GM23248 (cell line): Measurements from ENCODE around the gene CASKIN1. TPM values are rescaled to one million over a fixed set of nuclear protein-coding genes. Genes with fewer than 3 reads are reported as not detected.

Experiments used
- DNase-seq: peaks from one replicate; pipeline ENCODE4 v3.0.0-alpha.2; 2015
- H2AFZ ChIP-seq: fragments of 200-600 bp; sonication (generic); 2 replicates; pipeline ENCODE4 v1.6.1; 2016; ENCODE audit warnings: antibody characterized with exemption
- H3F3A ChIP-seq: fragments of 200-600 bp; sonication (generic); 2 replicates; pipeline ENCODE4 v1.6.1; 2016; ENCODE audit warnings: mild to moderate bottlenecking, antibody characterized with exemption, mixed run types; ENCODE audit not compliant: insufficient read depth
- H3K27ac ChIP-seq: fragments of 200-600 bp; sonication (generic); 2 replicates; pipeline ENCODE4 v1.5.1; 2016; ENCODE audit warnings: mild to moderate bottlenecking
- H3K27me3 ChIP-seq: fragments of 200-600 bp; sonication (generic); replicated peaks from 2 replicates; pipeline ENCODE4 v1.6.1; 2016; ENCODE audit warnings: mild to moderate bottlenecking; ENCODE audit not compliant: insufficient read depth
- H3K36me3 ChIP-seq: fragments of 200-600 bp; sonication (generic); 2 replicates; pipeline ENCODE4 v1.6.1; 2016; ENCODE audit warnings: low read depth, mild to moderate bottlenecking
- H3K4me1 ChIP-seq: fragments of 200-600 bp; sonication (generic); 2 replicates; pipeline ENCODE4 v1.6.1; 2016; ENCODE audit warnings: mild to moderate bottlenecking; ENCODE audit not compliant: insufficient read depth
- H3K4me2 ChIP-seq: fragments of 200-600 bp; sonication (generic); one replicate; pipeline ENCODE4 v1.6.1; 2016; ENCODE audit warnings: mild to moderate bottlenecking; ENCODE audit not compliant: unreplicated experiment
- H3K4me3 ChIP-seq: fragments of 200-600 bp; sonication (generic); 2 replicates; pipeline ENCODE4 v1.5.1; 2016; ENCODE audit warnings: mild to moderate bottlenecking
- H3K79me2 ChIP-seq: fragments of 200-600 bp; sonication (generic); 2 replicates; pipeline ENCODE4 v1.6.1; 2016; ENCODE audit warnings: mild to moderate bottlenecking; ENCODE audit not compliant: insufficient read depth
- H3K9ac ChIP-seq: fragments of 200-600 bp; sonication (generic); 2 replicates; pipeline ENCODE4 v1.6.1; 2016; ENCODE audit warnings: mild to moderate bottlenecking
- H3K9me2 ChIP-seq: fragments of 200-600 bp; sonication (generic); 2 replicates; pipeline ENCODE4 v1.6.1; 2016; ENCODE audit warnings: mixed run types, mild to moderate bottlenecking, moderate library complexity; ENCODE audit not compliant: insufficient read depth
- H3K9me3 ChIP-seq: fragments of 200-600 bp; sonication (generic); one replicate; pipeline ENCODE4 v1.6.1; 2017; ENCODE audit warnings: low read depth
- H4K20me1 ChIP-seq: fragments of 200-600 bp; sonication (generic); 2 replicates; pipeline ENCODE4 v1.6.0; 2016; ENCODE audit not compliant: insufficient read depth
- EZH2 ChIP-seq: fragments of 200-600 bp; sonication (generic); IDR thresholded peaks from 2 replicates; pipeline ENCODE4 v1.6.1; 2018; ENCODE audit warnings: antibody characterized with exemption, mild to moderate bottlenecking; ENCODE audit not compliant: insufficient read depth, poor library complexity, severe bottlenecking
- EZH2phosphoT487 ChIP-seq: fragments of 200-600 bp; sonication (generic); IDR thresholded peaks from 2 replicates; pipeline ENCODE4 v1.6.1; 2018; ENCODE audit warnings: antibody characterized with exemption, moderate library complexity, mild to moderate bottlenecking, low read depth; ENCODE audit not compliant: insufficient read depth
- WGBS, 2 experiments: methylation state at CpG; one replicate each; pipeline ENCODE4 v1.1.6; 2015 to 2017; ENCODE audit warnings: low lambda C conversion rate in 2 of 2, low coverage in 1 of 2; ENCODE audit errors: missing lambda C conversion rate in 2 of 2; 5-methylcytosine and 5-hydroxymethylcytosine counted together
- in situ Hi-C: fragments of 300-500 bp; cut with MboI; formaldehyde crosslinking; loops from 2 replicates; pipeline ENCODE4 v1.15.0; 2020
- polyA plus RNA-seq: library from polyadenylated mRNA; unstranded; fragments of >200 nt; fragmentation: Nextera tagmentation; extraction: Ambion mirVana; gene quantifications from 2 replicates; pipeline ENCODE4 v1.2.1, GENCODE V29; 2016
- total RNA-seq: library from RNA; depleted of rRNA; stranded (reverse); fragments of >200 nt; shearing (Covaris generic); gene quantifications from 2 replicates; pipeline ENCODE4 v1.2.3, GENCODE V29; 2014

The CASKIN1 gene
- total and polyA plus RNA-seq, 2 experiments from 2014 or later = not detected

GRCh38 chr16:2183671-2184070 is 12.7 kb downstream of the CASKIN1 start:
- Histone ChIP-seq H3K4me2 (no peak overlapping the region), H3F3A (no peaks in the 10 kb centered on the region), H3K4me1 (no peaks in the 10 kb centered on the region), H3K9ac (no peak overlapping the region), H3K36me3 (no peaks in the 10 kb centered on the region), H3K27ac (no peak overlapping the region), H2AFZ (no peak overlapping the region), H3K79me2 (no peaks in the 10 kb centered on the region), H3K27me3 (no peaks in the 10 kb centered on the region), H3K4me3 (no peak overlapping the region), H3K9me2 (no peaks in the 10 kb centered on the region), H4K20me1 (no peaks in the 10 kb centered on the region), H3K9me3 (no peaks in the 10 kb centered on the region)
- no peak for DNase-seq
- in situ Hi-C loops = no loop called here
- WGBS, 2 experiments = 90 to 93% methylated on average over 29 to 30 of the region's 30 CpGs
- TF ChIP-seq EZH2 (no peak), EZH2phosphoT487 (no peak)

DNA sequence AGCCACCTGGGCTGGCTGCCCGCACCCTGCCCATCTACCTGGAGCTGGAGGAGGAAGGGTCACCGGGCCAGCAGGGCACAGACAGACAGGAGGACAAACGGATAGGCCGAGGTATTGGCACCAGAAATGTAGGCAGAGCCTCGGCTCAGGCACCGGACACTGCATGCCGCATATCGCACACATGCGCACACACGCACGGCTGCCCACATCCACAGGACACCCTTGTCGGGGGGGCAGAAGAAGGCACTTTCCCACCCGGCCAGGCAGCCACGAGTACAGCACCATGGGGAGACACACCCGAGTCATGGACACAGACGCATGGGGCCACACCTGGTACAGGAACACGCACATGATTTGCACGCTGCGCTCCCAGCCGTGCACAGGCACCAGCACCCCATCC is 14.5 kb downstream of the CASKIN1 start:
- no peak overlapping the region for H2AFZ ChIP-seq
- H3K9me2 ChIP-seq = no peaks in the 10 kb centered on the region
- H3K79me2 ChIP-seq = no peaks in the 10 kb centered on the region
- H3K36me3 ChIP-seq = no peaks in the 10 kb centered on the region
- no peak for DNase-seq
- H3K4me3 ChIP-seq = no peak overlapping the region
- whole genome bisulfite sequencing, 2 experiments = 91% methylated on average over 20 of the region's 20 CpGs
- no peaks in the 10 kb centered on the region for H3K4me1 ChIP-seq
- no peak overlapping the region for H3K9ac ChIP-seq
- in situ Hi-C loops = no loop called here
- no peaks in the 10 kb centered on the region for H4K20me1 ChIP-seq
- H3K27ac ChIP-seq = no peak overlapping the region
- H3K4me2 ChIP-seq = no peak overlapping the region
- no peaks in the 10 kb centered on the region for H3K9me3 ChIP-seq
- H3F3A ChIP-seq = no peaks in the 10 kb centered on the region
- TF ChIP-seq EZH2phosphoT487 (no peak), EZH2 (no peak)
- no peaks in the 10 kb centered on the region for H3K27me3 ChIP-seq

- H3K9me3 ChIP-seq = no peaks in the 10 kb centered on the region
- H3K9ac ChIP-seq = no peak overlapping the region
- H3K79me2 ChIP-seq = no peaks in the 10 kb centered on the region
- no peak overlapping the region for H2AFZ ChIP-seq
- no peaks in the 10 kb centered on the region for H3K4me1 ChIP-seq
- H3K36me3 ChIP-seq = no peaks in the 10 kb centered on the region; the same call in 1 of the 2 replicates
- in situ Hi-C loops = no loop called here
- no peaks in the 10 kb centered on the region for H4K20me1 ChIP-seq
- no peak overlapping the region for H3K4me3 ChIP-seq
- no peak for DNase-seq
- H3K9me2 ChIP-seq = no peaks in the 10 kb centered on the region
- H3K27ac ChIP-seq = no peak overlapping the region
- no peaks in the 10 kb centered on the region for H3F3A ChIP-seq
- TF ChIP-seq EZH2 (no peak), EZH2phosphoT487 (no peak)
- no peak overlapping the region for H3K4me2 ChIP-seq
- 89 to 93% methylated on average over 23 to 44 of the region's 46 CpGs for WGBS, 2 experiments
- no peaks in the 10 kb centered on the region for H3K27me3 ChIP-seq
Measured at GRCh38 chr16:2180962-2181923, 15.2 kb downstream of the CASKIN1 start.

GRCh38 chr16:2180461-2180860 is 15.9 kb downstream of the CASKIN1 start:
- no peak overlapping the region for H3K27ac ChIP-seq
- H3K4me3 ChIP-seq = no peak overlapping the region
- no peak for TF ChIP-seq EZH2
- no peak for TF ChIP-seq EZH2phosphoT487
- no peak overlapping the region for H3K9ac ChIP-seq
- no peaks in the 10 kb centered on the region for H3F3A ChIP-seq
- no peak for DNase-seq
- no peaks in the 10 kb centered on the region; the same call in 1 of the 2 replicates for H3K36me3 ChIP-seq
- no peak overlapping the region for H3K4me2 ChIP-seq
- in situ Hi-C loops = no loop called here
- H4K20me1 ChIP-seq = no peaks in the 10 kb centered on the region
- no peaks in the 10 kb centered on the region for H3K27me3 ChIP-seq
- 96 to 98% methylated on average over 27 to 43 of the region's 43 CpGs for WGBS, 2 experiments
- H2AFZ ChIP-seq = no peak overlapping the region
- H3K4me1 ChIP-seq = no peaks in the 10 kb centered on the region
- H3K9me3 ChIP-seq = no peaks in the 10 kb centered on the region
- no peaks in the 10 kb centered on the region for H3K9me2 ChIP-seq
- H3K79me2 ChIP-seq = no peaks in the 10 kb centered on the region
